H54 (cell line): Measurements from ENCODE around the gene AKAP9.
A peak's percentile ranks its signal among the peaks of the same experiment; 100 is the strongest.
"Not testable (repeated sequence)": the region's sequence is repeated elsewhere in the genome, so short reads cannot be mapped to it uniquely, and the experiment has no call there.

Source experiments
- DNase-seq: peaks from one replicate; pipeline ENCODE4 v3.0.0; 2011; ENCODE audit warnings: low spot score, mixed read lengths; ENCODE audit not compliant: insufficient read length
- FAIRE-seq: peaks from 3 replicates; lab custom pipeline; 2011; peaks lifted over from hg19 to GRCh38; lab: Jason Lieb, UNC
- POLR2A ChIP-seq: IDR thresholded peaks from 2 replicates; pipeline ENCODE4 v1.6.1; 2011; ENCODE audit warnings: low read depth, mild to moderate bottlenecking, low read length

AKAP9 gene

DNA sequence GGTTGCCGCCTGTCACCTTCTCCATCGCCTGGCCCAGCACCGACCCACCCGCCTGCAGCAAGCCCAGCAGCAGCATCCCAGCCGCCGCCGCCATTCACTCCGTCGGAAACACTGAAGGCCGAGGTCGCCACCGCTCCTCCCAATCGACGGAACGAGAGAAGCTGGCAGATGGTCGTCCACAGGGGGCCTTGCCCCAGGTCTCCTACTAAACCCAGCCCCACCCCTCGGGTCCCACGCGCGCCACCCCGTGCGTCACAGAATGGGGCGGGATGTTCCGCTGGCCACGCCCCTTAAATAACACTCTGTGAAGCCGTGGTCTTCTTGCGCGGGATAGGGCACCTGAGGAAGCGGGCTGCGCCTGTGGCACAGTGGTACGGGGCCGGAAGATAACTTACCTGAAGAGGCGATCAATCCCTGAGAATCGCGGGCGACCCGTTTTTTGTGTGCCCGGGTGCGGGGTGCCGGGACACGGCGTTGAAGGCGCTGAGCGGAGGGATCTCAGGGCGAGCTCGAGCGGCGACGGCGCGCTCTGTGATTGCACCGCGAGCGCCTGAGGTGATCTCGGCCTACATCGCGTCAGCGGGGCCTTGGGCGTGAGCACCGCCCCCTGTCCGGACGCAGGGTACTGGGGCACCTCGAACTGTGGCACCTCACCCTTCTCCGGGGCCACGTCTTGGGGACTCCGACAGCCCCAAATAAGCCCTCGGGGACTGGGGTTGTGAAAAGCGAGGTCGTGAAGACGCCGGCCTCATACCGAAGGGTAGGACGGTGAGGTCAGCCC lies 193.8 kb downstream of the AKAP9 start, which contains the start of gene CYP51A1:
TSS of gene CYP51A1 (minus strand) at position 207 of the 781 bp plus-strand sequence. CDS start at position 94, 113 bp downstream.
- TF ChIP-seq POLR2A, result peak; percentile 84
- FAIRE-seq (no peak), DNase-seq (peak; percentile 78)

DNA sequence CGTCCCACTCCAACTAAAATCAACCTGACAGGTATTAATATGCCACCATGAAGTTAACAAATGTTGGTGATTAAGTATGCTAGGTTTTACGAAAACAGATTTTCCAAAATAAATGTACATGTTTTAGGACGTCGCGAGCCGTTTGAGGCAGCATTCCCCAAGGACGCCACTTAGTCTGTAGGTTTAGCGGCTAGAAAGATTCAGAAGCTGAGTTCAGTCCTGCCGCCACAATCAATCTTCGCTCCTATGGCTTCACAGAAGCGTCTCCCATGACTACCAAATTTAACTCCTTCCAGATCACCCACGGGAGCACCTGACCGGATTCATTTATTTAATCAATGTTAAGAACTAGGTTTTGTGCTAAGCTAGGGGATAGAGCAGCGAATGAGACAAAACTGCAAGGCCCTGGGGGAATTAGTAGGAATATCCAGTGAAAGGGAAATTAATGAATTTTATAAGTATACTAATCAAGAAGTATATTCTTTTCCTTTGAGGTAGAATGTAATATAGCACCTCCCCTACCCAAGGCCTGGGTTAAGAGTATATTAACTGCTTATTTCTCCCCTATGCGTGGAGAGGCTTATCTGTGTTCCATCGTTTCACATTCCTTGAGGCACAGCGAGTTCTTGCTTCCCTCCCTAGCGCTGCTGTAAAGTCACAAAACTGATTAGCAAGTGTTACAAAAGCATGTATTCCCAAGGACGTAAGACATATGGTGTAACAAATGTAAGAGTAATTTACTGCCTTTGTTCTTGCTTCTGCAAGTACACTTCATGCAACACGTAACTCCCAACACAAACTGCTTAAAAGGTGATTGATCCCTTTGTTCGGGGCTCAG lies 194.6 kb downstream of the AKAP9 start:
- DNase-seq (no peak), FAIRE-seq (no peak)

DNA sequence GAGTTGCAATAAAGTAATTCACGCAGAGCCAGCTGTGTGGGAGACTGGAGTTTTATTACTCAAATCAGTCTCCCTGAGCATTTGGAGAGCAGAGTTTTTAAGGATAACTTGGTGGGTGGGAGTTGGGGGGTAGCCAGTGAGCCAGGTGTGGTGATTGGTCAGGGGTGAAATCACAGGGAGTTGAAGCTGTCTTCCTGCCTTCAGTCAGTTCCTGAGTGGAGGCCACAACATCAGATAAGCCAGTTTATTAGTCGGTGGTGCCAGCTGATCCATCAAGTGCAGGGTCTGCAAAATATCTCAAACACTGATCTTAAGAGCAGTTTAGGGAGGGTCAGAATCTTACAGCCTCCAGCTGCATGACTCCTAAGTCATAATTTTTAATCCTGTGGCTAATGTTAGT lies 196.9 kb downstream of the AKAP9 start:
- FAIRE-seq (no peak), DNase-seq (no peak)
- no peak for TF ChIP-seq POLR2A

More for the DNA sequence above, 194.6 kb downstream of the AKAP9 start:
- TF ChIP-seq POLR2A, result no peak

DNA sequence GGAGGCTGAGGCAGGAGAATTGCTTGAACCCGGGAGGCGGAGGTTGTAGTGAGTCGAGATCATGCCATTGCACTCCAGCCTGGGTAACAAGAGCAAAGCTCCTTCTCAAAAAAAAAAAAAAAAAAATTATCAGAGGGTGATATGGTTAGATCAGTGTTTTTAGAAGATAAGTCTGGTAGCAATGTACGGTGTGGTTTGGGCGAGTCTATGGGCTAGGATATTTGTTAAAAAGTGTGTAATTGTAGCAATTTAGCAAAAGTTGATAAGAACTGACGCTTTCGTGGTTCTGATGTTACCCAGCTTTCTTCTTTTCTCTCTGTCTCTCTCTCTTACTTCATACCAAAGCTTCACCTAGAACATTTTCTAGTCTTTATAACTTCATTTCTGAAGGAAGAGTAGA lies 200.5 kb downstream of the AKAP9 start:
- FAIRE-seq, result no peak
- no peak for DNase-seq
- TF ChIP-seq POLR2A, result no peak

DNA sequence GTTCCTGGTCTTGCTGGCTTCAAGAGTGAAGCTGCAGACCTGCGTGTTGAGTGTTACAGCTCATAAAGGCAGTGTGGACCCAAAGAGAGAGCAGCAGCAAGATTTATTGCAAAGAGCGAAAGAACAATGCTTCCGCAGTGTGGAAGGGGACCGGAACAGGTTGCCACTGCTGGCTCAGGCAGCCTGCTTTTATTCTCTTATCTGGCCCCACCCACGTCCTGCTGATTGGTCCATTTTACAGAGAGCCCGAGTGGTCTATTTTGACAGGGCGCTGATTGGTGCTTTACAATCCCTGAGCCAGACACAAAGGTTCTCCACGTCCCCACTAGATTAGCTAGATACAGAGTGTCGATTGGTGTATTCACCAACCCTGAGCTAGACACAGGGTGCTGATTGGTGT lies 202.1 kb downstream of the AKAP9 start:
- FAIRE-seq, DNase-seq: not testable (repeated sequence)

GRCh38 chr7:92143192-92143880 lies 202.7 kb downstream of the AKAP9 start:
- not testable (repeated sequence) for DNase-seq, FAIRE-seq

DNA sequence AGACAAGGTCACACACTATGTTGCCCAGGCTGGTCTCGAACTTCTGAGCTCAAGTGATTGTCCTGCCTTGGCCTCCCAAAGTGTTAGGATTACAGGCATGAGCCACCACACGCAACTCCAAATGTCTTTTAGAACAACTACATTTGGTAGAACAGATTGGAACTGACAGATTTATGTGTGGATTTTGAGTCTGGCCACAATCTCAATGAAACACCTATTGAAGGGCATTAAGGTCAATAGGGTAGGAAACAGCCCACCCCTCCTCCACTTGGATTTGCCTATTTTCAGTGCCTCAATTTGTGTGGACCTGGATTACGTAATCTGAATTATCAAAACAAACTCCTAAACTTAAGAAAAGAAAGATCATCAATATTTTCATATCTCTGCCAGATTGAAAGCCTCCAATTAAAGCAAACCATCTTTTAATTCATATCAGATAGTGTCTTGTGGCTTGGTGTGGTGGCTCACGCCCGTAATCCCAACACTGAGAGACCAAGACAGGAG lies 209.1 kb downstream of the AKAP9 start:
- FAIRE-seq, result no peak
- DNase-seq, result no peak
- no peak for TF ChIP-seq POLR2A

DNA sequence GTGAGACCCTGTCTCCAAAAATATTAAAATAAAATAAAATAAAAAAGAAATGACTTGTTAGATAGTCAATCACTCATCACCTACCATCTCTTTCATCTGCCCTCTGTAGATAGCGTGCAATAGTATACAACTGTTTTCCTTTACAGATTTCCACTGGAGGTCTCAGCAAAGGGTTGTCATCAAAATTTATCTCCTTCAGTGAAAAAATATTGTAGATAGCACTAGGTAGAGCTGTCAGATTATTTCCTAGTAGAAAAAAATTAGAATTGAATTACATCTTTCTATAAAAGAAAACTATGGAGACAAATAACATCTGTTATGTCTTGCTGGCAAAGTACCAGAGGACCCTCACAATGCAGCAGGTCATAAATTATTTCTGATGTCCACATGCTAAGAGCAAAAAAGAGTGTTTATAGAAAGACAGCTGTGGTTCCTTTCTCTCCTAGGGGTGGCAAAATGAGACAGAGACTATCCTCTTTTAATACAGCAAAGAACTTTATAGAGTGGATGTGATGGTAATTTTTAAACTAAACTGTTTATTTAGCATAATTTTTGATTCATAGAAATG lies 209.9 kb downstream of the AKAP9 start:
- DNase-seq, result no peak
- no peak for FAIRE-seq
- no peak for TF ChIP-seq POLR2A

DNA sequence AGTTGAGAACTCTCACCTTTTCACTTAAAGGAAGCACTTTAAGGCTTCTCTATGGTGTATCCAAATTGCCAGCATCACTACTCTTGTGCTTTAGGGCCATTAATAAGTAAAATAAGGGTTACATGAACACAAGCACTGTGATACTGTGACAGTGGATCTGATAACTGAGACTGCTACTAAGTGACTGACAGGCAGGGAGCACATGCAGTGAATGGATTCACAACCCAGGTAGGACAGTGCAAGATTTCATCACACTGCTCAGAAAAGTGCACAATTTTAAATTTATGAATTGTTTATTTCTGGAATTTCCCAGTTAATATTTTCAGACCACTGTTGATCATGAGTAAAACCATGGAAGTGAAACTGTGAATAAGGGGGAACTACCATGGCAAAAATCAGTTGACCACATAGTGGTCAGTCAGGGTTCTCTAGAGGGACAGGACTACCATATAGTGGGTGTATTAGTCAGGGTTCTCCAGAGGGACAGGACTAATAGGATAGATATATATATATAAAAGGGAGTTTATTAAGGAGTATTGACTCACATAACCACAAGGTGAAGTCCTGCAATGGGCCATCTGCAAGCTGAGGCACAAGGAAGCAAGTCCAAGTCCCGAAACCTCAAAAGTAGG lies 214.6 kb downstream of the AKAP9 start:
- no peak for TF ChIP-seq POLR2A
- DNase-seq (no peak), FAIRE-seq (no peak)

DNA sequence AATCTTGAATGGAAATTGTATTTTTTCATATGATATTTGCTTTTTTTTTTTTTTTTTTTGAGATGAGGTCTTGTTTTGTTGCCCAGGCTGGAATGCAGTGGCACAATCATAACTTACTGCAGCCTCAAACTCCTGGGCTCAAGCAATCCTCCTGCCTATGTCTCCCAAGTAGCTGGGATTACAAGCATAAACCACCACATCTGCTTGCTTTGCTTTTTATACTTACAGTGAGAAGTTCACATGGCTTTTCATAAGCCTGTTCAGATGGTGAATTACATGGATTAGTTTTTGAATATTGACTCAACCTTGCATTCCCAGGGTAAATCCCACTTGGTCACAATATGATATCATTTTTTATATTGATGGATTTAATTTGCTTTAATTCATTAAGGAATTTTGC lies 216.3 kb downstream of the AKAP9 start:
- no peak for FAIRE-seq
- no peak for DNase-seq
- TF ChIP-seq POLR2A, result no peak

DNA sequence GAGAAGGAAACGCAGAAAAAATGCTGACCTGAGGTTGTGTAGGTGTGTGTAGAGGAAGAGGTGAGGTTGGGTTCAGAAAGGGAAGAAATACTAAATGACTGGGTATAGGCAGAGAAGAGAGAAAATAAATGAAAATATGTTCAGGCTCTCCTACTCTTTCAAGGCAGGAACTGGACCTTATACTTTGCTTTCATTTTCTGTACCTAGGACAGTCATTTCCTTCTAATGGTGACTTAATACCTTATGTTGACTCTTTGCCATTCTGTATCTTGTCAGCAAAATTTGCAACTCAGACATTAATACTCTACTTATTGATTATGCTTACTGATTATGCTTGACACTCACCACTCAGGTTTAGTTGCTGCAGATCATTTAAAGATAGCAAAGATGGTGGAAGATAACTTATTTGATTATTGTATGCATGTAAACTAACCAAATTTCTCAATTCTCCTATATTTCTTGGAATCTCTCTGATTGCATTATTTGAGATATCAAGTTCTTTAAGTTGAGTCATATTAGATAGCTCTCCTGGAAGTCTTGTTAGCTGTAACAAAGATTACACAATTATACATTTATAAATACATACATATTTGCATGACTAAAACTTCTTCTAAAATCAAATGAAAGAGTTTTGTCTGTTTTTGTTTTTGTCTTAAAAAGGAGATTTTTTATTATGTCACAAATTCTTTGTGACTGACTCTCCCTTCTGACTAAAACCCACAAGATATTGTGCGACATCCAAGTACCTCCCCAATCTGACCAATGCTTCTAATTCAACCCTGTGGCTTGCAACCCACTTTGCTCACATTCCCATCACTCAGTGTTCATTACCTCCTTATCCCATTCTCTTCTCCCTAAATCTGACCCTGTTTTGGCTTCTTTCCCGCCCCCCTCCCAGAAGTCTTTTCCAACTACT lies 218.3 kb downstream of the AKAP9 start:
- DNase-seq, result peak; percentile 52
- peak; percentile 94 for FAIRE-seq

More for the DNA sequence above, 218.3 kb downstream of the AKAP9 start:
- TF ChIP-seq POLR2A, result no peak
